ENCODE measurements around the gene CYP4F11. TPM values are rescaled to one million over a fixed set of nuclear protein-coding genes. Genes with fewer than 3 reads are reported as not detected.
"Not testable (repeated sequence)": the region's sequence is repeated elsewhere in the genome, so short reads cannot be mapped to it uniquely, and the experiment has no call there.

The CYP4F11 gene
- 10 to 100 TPM in 1 of 2 donors, 1 to 10 TPM in 1; 4.9 to 11.9 TPM for polyA plus RNA-seq

- 30 to 39% methylated on average over 10 of the region's 10 CpGs for WGBS, 2 donors
- peak within 1 kb of the TSS; percentile 68 to 92 for H3K27ac ChIP-seq (ENCODE audit: low read depth in 2 of 2, low read length in 1 of 2)
- peaks cover 3 to 21% of the 10 kb centered on the region in 2 donors for H3K4me1 ChIP-seq (ENCODE audit: control insufficient read depth in 2 of 2, insufficient read depth in 2 of 2, low read length in 1 of 2)
- H3K36me3 ChIP-seq (ENCODE audit: control insufficient read depth in 2 of 2, insufficient read depth in 2 of 2, low read length in 1 of 2) = peaks cover 0 to 8% of the 10 kb centered on the region in 2 donors
- H3K4me3 ChIP-seq (ENCODE audit: low read depth in 1 of 2, low read length in 2 of 2) = peak within 1 kb of the TSS; percentile 29 to 52
- no peaks in the 10 kb centered on the region for H3K9me3 ChIP-seq (ENCODE audit: control insufficient read depth in 2 of 2, insufficient read depth in 1 of 2, low read depth in 1 of 2, low read length in 1 of 2)
- H3K27me3 ChIP-seq (ENCODE audit: control insufficient read depth in 1 of 2, insufficient read depth in 2 of 2, low read length in 2 of 2) = no peaks in the 10 kb centered on the region
Observed at GRCh38 chr19:15934332-15935078, at the start of gene CYP4F11. Gene CYP4F11 (minus strand): TSS chr19:15934529. CDS start chr19:15934408, 121 bp downstream.

- WGBS, 2 donors = 76 to 78% methylated on average over 4 of the region's 4 CpGs
- Histone ChIP-seq H3K27me3 (ENCODE audit: control insufficient read depth in 1 of 2, insufficient read depth in 2 of 2, low read length in 2 of 2) (no peaks in the 10 kb centered on the region), H3K9me3 (ENCODE audit: control insufficient read depth in 2 of 2, insufficient read depth in 1 of 2, low read depth in 1 of 2, low read length in 1 of 2) (peaks cover 0 to 7% of the 10 kb centered on the region in 2 donors), H3K4me3 (ENCODE audit: low read depth in 1 of 2, low read length in 2 of 2) (no peak overlapping the region), H3K27ac (ENCODE audit: low read depth in 2 of 2, low read length in 1 of 2) (no peak overlapping the region), H3K36me3 (ENCODE audit: control insufficient read depth in 2 of 2, insufficient read depth in 2 of 2, low read length in 1 of 2) (no peaks in the 10 kb centered on the region), H3K4me1 (ENCODE audit: control insufficient read depth in 2 of 2, insufficient read depth in 2 of 2, low read length in 1 of 2) (no peaks in the 10 kb centered on the region)
Observed at GRCh38 chr19:15979293-15979692, 45.0 kb upstream of the CYP4F11 start.

GRCh38 chr19:15977690-15978089 lies 43.4 kb upstream of the CYP4F11 start:
- Histone ChIP-seq H3K4me3 (ENCODE audit: low read depth in 1 of 2, low read length in 2 of 2) (no peak overlapping the region), H3K4me1 (ENCODE audit: control insufficient read depth in 2 of 2, insufficient read depth in 2 of 2, low read length in 1 of 2) (no peaks in the 10 kb centered on the region), H3K36me3 (ENCODE audit: control insufficient read depth in 2 of 2, insufficient read depth in 2 of 2, low read length in 1 of 2) (no peaks in the 10 kb centered on the region), H3K27me3 (ENCODE audit: control insufficient read depth in 1 of 2, insufficient read depth in 2 of 2, low read length in 2 of 2) (no peaks in the 10 kb centered on the region), H3K9me3 (ENCODE audit: control insufficient read depth in 2 of 2, insufficient read depth in 1 of 2, low read depth in 1 of 2, low read length in 1 of 2) (peaks cover 0 to 7% of the 10 kb centered on the region in 2 donors), H3K27ac (ENCODE audit: low read depth in 2 of 2, low read length in 1 of 2) (no peak overlapping the region)
- 63 to 71% methylated on average over 7 of the region's 7 CpGs for WGBS, 2 donors

- H3K4me3 ChIP-seq (ENCODE audit: low read depth in 1 of 2, low read length in 2 of 2) = no peak overlapping the region
- WGBS, 2 donors = 31 to 60% methylated on average over 10 of the region's 10 CpGs
- H3K27ac ChIP-seq (ENCODE audit: low read depth in 2 of 2, low read length in 1 of 2) = no peak overlapping the region
- peaks cover 0 to 4% of the 10 kb centered on the region in 2 donors for H3K9me3 ChIP-seq (ENCODE audit: control insufficient read depth in 2 of 2, insufficient read depth in 1 of 2, low read depth in 1 of 2, low read length in 1 of 2)
- H3K36me3 ChIP-seq (ENCODE audit: control insufficient read depth in 2 of 2, insufficient read depth in 2 of 2, low read length in 1 of 2) = no peaks in the 10 kb centered on the region
- H3K4me1 ChIP-seq (ENCODE audit: control insufficient read depth in 2 of 2, insufficient read depth in 2 of 2, low read length in 1 of 2) = no peaks in the 10 kb centered on the region
- no peaks in the 10 kb centered on the region for H3K27me3 ChIP-seq (ENCODE audit: control insufficient read depth in 1 of 2, insufficient read depth in 2 of 2, low read length in 2 of 2)
Observed at GRCh38 chr19:15976836-15977689, 42.7 kb upstream of the CYP4F11 start.

GRCh38 chr19:15974856-15975255 lies 40.5 kb upstream of the CYP4F11 start:
- Histone ChIP-seq H3K27me3 (ENCODE audit: control insufficient read depth in 1 of 2, insufficient read depth in 2 of 2, low read length in 2 of 2) (no peaks in the 10 kb centered on the region), H3K4me3 (ENCODE audit: low read depth in 1 of 2, low read length in 2 of 2) (no peak overlapping the region), H3K9me3 (ENCODE audit: control insufficient read depth in 2 of 2, insufficient read depth in 1 of 2, low read depth in 1 of 2, low read length in 1 of 2) (no peaks in the 10 kb centered on the region), H3K4me1 (ENCODE audit: control insufficient read depth in 2 of 2, insufficient read depth in 2 of 2, low read length in 1 of 2) (no peaks in the 10 kb centered on the region), H3K27ac (ENCODE audit: low read depth in 2 of 2, low read length in 1 of 2) (no peak overlapping the region), H3K36me3 (ENCODE audit: control insufficient read depth in 2 of 2, insufficient read depth in 2 of 2, low read length in 1 of 2) (no peaks in the 10 kb centered on the region)
- WGBS, 2 donors = 52 to 59% methylated on average over 5 of the region's 5 CpGs

GRCh38 chr19:15972043-15972442 lies 37.7 kb upstream of the CYP4F11 start:
- H3K9me3 ChIP-seq (ENCODE audit: control insufficient read depth in 2 of 2, insufficient read depth in 1 of 2, low read depth in 1 of 2, low read length in 1 of 2); H3K36me3 ChIP-seq (ENCODE audit: control insufficient read depth in 2 of 2, insufficient read depth in 2 of 2, low read length in 1 of 2); H3K27me3 ChIP-seq (ENCODE audit: control insufficient read depth in 1 of 2, insufficient read depth in 2 of 2, low read length in 2 of 2); H3K4me3 ChIP-seq (ENCODE audit: low read depth in 1 of 2, low read length in 2 of 2); H3K4me1 ChIP-seq (ENCODE audit: control insufficient read depth in 2 of 2, insufficient read depth in 2 of 2, low read length in 1 of 2); H3K27ac ChIP-seq (ENCODE audit: low read depth in 2 of 2, low read length in 1 of 2): not testable (repeated sequence)

GRCh38 chr19:15971224-15971780 lies 37.0 kb upstream of the CYP4F11 start:
- WGBS, 2 donors = 36 to 59% methylated on average over 5 of the region's 5 CpGs
- Histone ChIP-seq H3K9me3 (ENCODE audit: control insufficient read depth in 2 of 2, insufficient read depth in 1 of 2, low read depth in 1 of 2, low read length in 1 of 2) (no peaks in the 10 kb centered on the region), H3K27me3 (ENCODE audit: control insufficient read depth in 1 of 2, insufficient read depth in 2 of 2, low read length in 2 of 2) (no peaks in the 10 kb centered on the region), H3K4me3 (ENCODE audit: low read depth in 1 of 2, low read length in 2 of 2) (no peak overlapping the region), H3K4me1 (ENCODE audit: control insufficient read depth in 2 of 2, insufficient read depth in 2 of 2, low read length in 1 of 2) (no peaks in the 10 kb centered on the region), H3K36me3 (ENCODE audit: control insufficient read depth in 2 of 2, insufficient read depth in 2 of 2, low read length in 1 of 2) (no peaks in the 10 kb centered on the region), H3K27ac (ENCODE audit: low read depth in 2 of 2, low read length in 1 of 2) (no peak overlapping the region)

- no peaks in the 10 kb centered on the region for H3K27me3 ChIP-seq (ENCODE audit: control insufficient read depth in 1 of 2, insufficient read depth in 2 of 2, low read length in 2 of 2)
- no peaks in the 10 kb centered on the region for H3K36me3 ChIP-seq (ENCODE audit: control insufficient read depth in 2 of 2, insufficient read depth in 2 of 2, low read length in 1 of 2)
- H3K9me3 ChIP-seq (ENCODE audit: control insufficient read depth in 2 of 2, insufficient read depth in 1 of 2, low read depth in 1 of 2, low read length in 1 of 2) = peaks cover 3% of the 10 kb centered on the region in 2 donors
- H3K4me1 ChIP-seq (ENCODE audit: control insufficient read depth in 2 of 2, insufficient read depth in 2 of 2, low read length in 1 of 2) = no peaks in the 10 kb centered on the region
- no peak overlapping the region for H3K4me3 ChIP-seq (ENCODE audit: low read depth in 1 of 2, low read length in 2 of 2)
- 74 to 79% methylated on average over 2 of the region's 2 CpGs for WGBS, 2 donors
- no peak overlapping the region for H3K27ac ChIP-seq (ENCODE audit: low read depth in 2 of 2, low read length in 1 of 2)
Observed at GRCh38 chr19:15964231-15964630, 29.9 kb upstream of the CYP4F11 start.

GRCh38 chr19:15962319-15962718 lies 28.0 kb upstream of the CYP4F11 start:
- Histone ChIP-seq H3K36me3 (ENCODE audit: control insufficient read depth in 2 of 2, insufficient read depth in 2 of 2, low read length in 1 of 2) (no peaks in the 10 kb centered on the region), H3K4me3 (ENCODE audit: low read depth in 1 of 2, low read length in 2 of 2) (no peak overlapping the region), H3K9me3 (ENCODE audit: control insufficient read depth in 2 of 2, insufficient read depth in 1 of 2, low read depth in 1 of 2, low read length in 1 of 2) (peaks cover 3% of the 10 kb centered on the region in 2 donors), H3K4me1 (ENCODE audit: control insufficient read depth in 2 of 2, insufficient read depth in 2 of 2, low read length in 1 of 2) (no peaks in the 10 kb centered on the region), H3K27me3 (ENCODE audit: control insufficient read depth in 1 of 2, insufficient read depth in 2 of 2, low read length in 2 of 2) (peaks cover 0 to 4% of the 10 kb centered on the region in 2 donors), H3K27ac (ENCODE audit: low read depth in 2 of 2, low read length in 1 of 2) (no peak overlapping the region)
- WGBS, 2 donors = 65 to 72% methylated on average over 6 of the region's 6 CpGs

All from esophagus (tissue), 2 donors.